SK-N-MC (cell line): ENCODE data around the gene FOXP2.

Experiments
- EZH2 ChIP-seq: fragments of 200-600 bp; sonication (generic); IDR thresholded peaks from one replicate; pipeline ENCODE4 v1.6.1; 2017; ENCODE audit warnings: antibody characterized with exemption
- POLR2AphosphoS5 ChIP-seq: IDR thresholded peaks from 2 replicates; pipeline ENCODE4 v1.6.1; 2012; ENCODE audit warnings: mild to moderate bottlenecking, low read depth, low read length, borderline replicate concordance

- TF ChIP-seq EZH2 = no peak
- TF ChIP-seq POLR2AphosphoS5 = no peak
Observed at GRCh38 chr7:114527589-114527988, 113.0 kb downstream of the FOXP2 start.
